Stimulated activated CD4-positive, alpha-beta T cell treated with anti-CD3 and anti-CD28 coated beads, Interleukin-4, amount 100 ng/mL, for 4 hours (primary cell): Measurements from ENCODE around the gene RNF20.
"Not testable (repeated sequence)": the region's sequence is repeated elsewhere in the genome, so short reads cannot be mapped to it uniquely, and the experiment has no call there.

ENCODE experiments used
- DNase-seq, 2 experiments: peaks; one replicate each; pipeline ENCODE4 v3.0.0-alpha.2; 2020

The RNF20 gene

DNA sequence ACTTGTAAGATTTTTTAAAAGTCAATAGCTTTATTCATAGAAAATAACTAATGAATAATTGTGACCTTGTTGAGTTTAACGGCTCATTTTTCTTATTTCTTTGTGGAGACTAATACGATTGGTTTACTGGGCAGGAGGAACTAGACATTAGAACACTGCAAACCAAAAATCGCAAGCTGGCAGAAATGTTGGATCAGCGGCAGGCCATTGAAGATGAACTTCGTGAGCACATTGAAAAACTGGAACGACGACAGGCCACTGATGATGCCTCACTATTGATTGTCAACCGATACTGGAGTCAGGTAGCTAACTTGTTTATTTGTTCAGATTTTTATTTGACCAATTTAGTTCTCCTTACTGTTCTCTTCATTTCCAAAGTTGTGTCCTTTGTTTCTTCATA is 6.4 kb downstream of the RNF20 start:
- DNase-seq: no peak

GRCh38 chr9:101543098-101543735 is 9.6 kb downstream of the RNF20 start:
- no peak for DNase-seq

- not testable (repeated sequence) for DNase-seq
These were observed 15.9 kb downstream of the RNF20 start for GRCh38 chr9:101549472-101550098.

DNA sequence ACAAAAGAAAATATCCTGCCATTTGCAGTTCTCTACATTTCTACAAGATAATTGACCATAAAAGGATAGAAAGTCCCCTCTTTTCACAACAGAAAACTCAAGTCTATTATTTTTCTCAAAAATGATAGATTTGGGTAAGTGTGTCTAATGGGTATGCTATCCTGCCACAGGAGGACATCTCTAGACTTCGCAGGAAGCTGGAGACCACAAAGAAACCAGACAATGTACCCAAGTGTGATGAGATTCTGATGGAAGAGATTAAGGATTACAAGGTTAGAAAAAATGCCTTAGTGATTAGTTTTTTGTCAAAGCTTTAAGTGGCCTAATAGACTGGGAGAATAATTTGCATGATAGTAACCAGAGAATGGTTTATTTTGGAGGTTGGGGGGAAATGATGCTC is 28.1 kb downstream of the RNF20 start:
- no peak for DNase-seq

GRCh38 chr9:101562966-101563365 is 29.3 kb downstream of the RNF20 start:
- DNase-seq: no peak

- no peak for DNase-seq
These were observed 30.6 kb downstream of the RNF20 start for GRCh38 chr9:101564252-101564651.

GRCh38 chr9:101566904-101567724 is 33.5 kb downstream of the RNF20 start:
- DNase-seq: no peak

- DNase-seq: no peak
These were observed 34.2 kb downstream of the RNF20 start for GRCh38 chr9:101567725-101568350.

GRCh38 chr9:101569741-101570501 is 36.3 kb downstream of the RNF20 start:
- no peak for DNase-seq

- no peak for DNase-seq
These were observed 37.5 kb downstream of the RNF20 start for GRCh38 chr9:101571114-101571513.

DNA sequence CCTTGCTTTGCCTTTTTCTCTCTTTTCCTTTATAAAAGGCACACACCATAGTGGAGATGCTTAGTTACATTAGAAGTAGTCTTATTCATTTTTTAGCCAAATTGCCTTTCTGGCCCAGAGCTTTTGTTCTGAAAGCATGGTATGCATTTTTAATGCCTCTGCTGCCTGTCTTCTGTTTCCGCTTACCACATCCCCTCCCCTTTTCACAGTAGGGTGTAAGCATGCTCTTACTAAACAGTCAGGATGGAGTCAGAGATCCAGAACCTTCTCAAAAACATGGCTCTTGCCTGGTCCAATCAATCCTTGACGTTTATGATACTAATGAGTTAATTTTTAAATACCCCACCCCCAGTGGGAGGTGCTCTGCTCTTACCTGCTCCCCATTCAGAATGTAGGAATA is 38.7 kb downstream of the RNF20 start:
- no peak for DNase-seq

- DNase-seq: no peak
These were observed 41.2 kb downstream of the RNF20 start for GRCh38 chr9:101574731-101575333.

DNA sequence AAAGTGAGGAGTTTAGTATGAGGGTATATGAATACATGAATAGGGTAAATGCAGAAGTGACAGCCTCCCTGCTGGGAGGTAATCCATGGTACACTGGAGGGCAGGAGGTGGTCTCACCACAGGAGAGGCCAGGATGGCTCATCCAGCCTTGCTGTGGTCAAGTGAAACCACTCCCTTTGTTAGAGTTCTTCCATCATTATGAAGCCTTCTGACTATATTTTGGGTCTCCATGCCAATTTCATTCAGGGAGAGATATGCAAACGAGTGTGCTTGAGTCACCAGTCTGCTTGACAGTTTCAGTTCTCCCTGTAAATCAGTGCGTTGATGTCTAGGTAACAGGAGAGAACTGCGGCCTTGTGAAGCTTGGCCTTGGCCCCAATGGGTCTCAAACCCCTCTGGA is 44.7 kb downstream of the RNF20 start:
- DNase-seq: no peak

GRCh38 chr9:101579711-101580545 is 46.3 kb downstream of the RNF20 start:
- DNase-seq: no peak

- no peak for DNase-seq
These were observed 48.9 kb downstream of the RNF20 start for GRCh38 chr9:101582553-101582952.

DNA sequence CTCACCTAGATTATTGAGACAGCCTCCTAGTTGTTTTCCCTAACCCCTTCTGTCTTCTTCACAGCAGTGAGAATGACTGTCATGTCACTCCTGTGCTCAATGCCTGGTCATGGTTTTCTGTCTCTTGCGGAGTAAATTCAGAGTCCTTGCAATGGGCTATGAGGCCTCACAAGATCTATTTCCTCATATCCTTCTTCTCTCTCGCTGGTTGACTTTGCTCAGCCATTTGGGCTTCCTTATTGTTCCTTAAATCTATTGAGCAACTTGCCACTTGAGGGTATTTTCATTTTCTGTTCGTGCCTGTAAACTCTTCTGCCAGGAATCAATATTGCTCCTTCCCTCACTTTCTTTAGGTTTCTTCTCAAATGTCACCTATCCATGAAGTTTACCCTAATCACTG is 52.1 kb downstream of the RNF20 start:
- DNase-seq: no peak

GRCh38 chr9:101586651-101587050 is 53.0 kb downstream of the RNF20 start:
- no peak for DNase-seq

DNA sequence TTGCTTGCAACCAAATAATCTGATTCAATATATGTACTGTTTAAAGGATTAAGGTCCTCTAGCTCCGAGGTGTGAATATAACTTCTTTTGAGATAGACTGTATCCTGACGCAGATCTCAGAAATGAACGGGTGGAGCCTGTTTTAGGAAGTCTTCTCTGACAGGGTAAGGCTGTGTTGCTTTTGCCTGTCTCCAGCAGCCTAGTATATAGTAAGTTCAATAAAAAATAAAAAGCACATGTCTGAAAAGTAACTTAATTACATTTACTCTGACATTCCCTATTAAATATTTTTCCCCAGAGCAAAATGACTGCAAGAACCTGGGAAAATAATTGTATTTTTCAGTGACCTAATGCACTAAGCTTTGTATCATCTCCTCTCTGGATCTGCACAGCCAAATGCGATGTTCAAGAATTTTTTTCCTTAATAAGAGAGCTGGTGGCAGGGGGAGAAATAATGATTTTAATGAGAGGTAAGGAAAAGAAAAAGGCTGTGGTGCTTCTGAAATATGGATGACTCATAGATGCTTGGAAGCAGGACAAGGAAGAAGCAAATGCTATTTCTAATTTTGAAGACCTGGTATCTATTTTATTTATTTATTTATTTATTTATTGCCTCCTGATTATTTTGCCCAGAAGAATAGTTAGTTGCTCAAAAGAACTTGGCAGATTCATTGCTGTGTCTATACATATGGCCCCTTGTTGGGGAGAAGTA is 53.8 kb downstream of the RNF20 start:
- no peak for DNase-seq

DNA sequence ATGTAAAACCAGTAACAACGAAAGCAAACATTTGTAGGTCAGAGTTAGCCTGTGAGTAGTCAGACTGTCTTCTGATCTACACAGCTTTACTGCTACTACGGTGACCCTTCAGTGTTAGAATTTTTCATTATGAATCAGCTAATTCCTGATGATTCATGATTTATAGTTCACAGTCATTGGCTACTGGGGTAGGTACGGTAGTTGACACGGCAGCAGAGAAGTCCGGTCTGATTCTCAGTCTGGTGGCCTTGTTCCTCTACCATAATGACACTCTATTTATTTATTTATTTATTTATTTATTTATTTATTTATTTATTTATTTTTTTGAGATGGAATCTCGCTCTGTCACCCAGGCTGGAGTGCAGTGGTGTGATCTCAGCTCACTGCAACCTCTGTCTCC is 56.4 kb downstream of the RNF20 start:
- not testable (repeated sequence) for DNase-seq

- no peak for DNase-seq
These were observed 57.2 kb downstream of the RNF20 start for GRCh38 chr9:101590901-101591300.
